CD14-positive monocyte (primary cell): ENCODE data around the gene GRIFIN. TPM values are rescaled to one million over a fixed set of nuclear protein-coding genes. Genes with fewer than 3 reads are reported as not detected.

ENCODE experiments used
- DNase-seq, 3 donors: peaks; one replicate each; pipeline ENCODE4 v3.0.0-alpha.2; 2011 to 2022
- H2AFZ ChIP-seq: 2 replicates; pipeline ENCODE4 v1.6.0; 2012; ENCODE audit warnings: mild to moderate bottlenecking, low read depth, low read length, inconsistent platforms; ENCODE audit not compliant: insufficient read depth, poor library complexity, severe bottlenecking
- H3K27ac ChIP-seq, 2 donors: 1 replicate in 1 of 2; 2 replicates in 1 of 2; pipeline ENCODE4 v1.5.1; 2012 to 2013; ENCODE audit warnings: low read length in 2 of 2, control low read depth in 1 of 2, inconsistent platforms in 1 of 2, low read depth in 1 of 2, mild to moderate bottlenecking in 1 of 2
- H3K27me3 ChIP-seq, 2 donors: one replicate each; pipeline versions ENCODE4 v1.6.0 to v1.6.1; 2011 to 2013; ENCODE audit warnings: low read length in 2 of 2; ENCODE audit not compliant: control insufficient read depth in 2 of 2, insufficient read depth in 2 of 2
- H3K36me3 ChIP-seq, 2 donors: replicated peaks in 1 of 2; 1 replicate in 1 of 2; 2 replicates in 1 of 2; pipeline versions ENCODE4 v1.5.1 to v1.6.1; 2012 to 2013; ENCODE audit warnings: low read length in 2 of 2, control low read depth in 1 of 2, inconsistent platforms in 1 of 2, mild to moderate bottlenecking in 1 of 2; ENCODE audit not compliant: insufficient read depth in 2 of 2, control insufficient read depth in 1 of 2
- H3K4me1 ChIP-seq, 2 donors: 1 replicate in 1 of 2; 2 replicates in 1 of 2; pipeline versions ENCODE4 v1.5.1 to v1.6.1; 2012 to 2013; ENCODE audit warnings: low read length in 2 of 2, control low read depth in 1 of 2, inconsistent platforms in 1 of 2, mild to moderate bottlenecking in 1 of 2, moderate library complexity in 1 of 2; ENCODE audit not compliant: insufficient read depth in 2 of 2, control insufficient read depth in 1 of 2
- H3K4me2 ChIP-seq: replicated peaks from 2 replicates; pipeline ENCODE3; 2012; ENCODE audit warnings: low read length, moderate library complexity, mild to moderate bottlenecking; ENCODE audit not compliant: poor library complexity, severe bottlenecking; ENCODE audit errors: extremely low read depth
- H3K4me3 ChIP-seq, 3 experiments: fragments of 200-600 bp in 1 of 3; sonication (generic) in 1 of 3; replicated peaks in 1 of 3; 1 replicate in 2 of 3; 2 replicates in 1 of 3; pipeline ENCODE4 v1.5.1; 2011 to 2013; ENCODE audit warnings: low read length in 3 of 3, mild to moderate bottlenecking in 3 of 3, control low read depth in 2 of 3, low read depth in 2 of 3, inconsistent platforms in 1 of 3, moderate library complexity in 1 of 3
- H3K79me2 ChIP-seq: 2 replicates; pipeline ENCODE4 v1.6.0; 2012; ENCODE audit warnings: mild to moderate bottlenecking, control low read depth, inconsistent platforms, low read length, moderate library complexity; ENCODE audit not compliant: insufficient read depth
- H3K9ac ChIP-seq: 2 replicates; pipeline ENCODE4 v1.6.0; 2017; ENCODE audit warnings: low read length, mild to moderate bottlenecking; ENCODE audit not compliant: insufficient read depth, poor library complexity, severe bottlenecking
- H3K9me3 ChIP-seq, 2 donors: replicated peaks in 1 of 2; 1 replicate in 1 of 2; 2 replicates in 1 of 2; pipeline versions ENCODE4 v1.5.1 to v1.6.1; 2012 to 2013; ENCODE audit warnings: low read length in 2 of 2, control low read depth in 1 of 2; ENCODE audit not compliant: control insufficient read depth in 1 of 2, insufficient read depth in 1 of 2
- H4K20me1 ChIP-seq: 2 replicates; pipeline ENCODE4 v1.6.0; 2012; ENCODE audit warnings: mild to moderate bottlenecking, low read length, control low read depth, moderate library complexity; ENCODE audit not compliant: insufficient read depth
- H3K27ac Mint-ChIP-seq, 7 donors: one replicate each; pipeline ENCODE4 v1.8.0; 2020; ENCODE audit warnings: mild to moderate bottlenecking in 7 of 7, mixed read lengths in 7 of 7, moderate library complexity in 6 of 7, inconsistent platforms in 2 of 7
- H3K27me3 Mint-ChIP-seq, 3 donors: one replicate each; pipeline ENCODE4 v1.8.0; 2021 to 2022; ENCODE audit warnings: low read depth in 3 of 3, mild to moderate bottlenecking in 3 of 3, mixed read lengths in 3 of 3, moderate library complexity in 3 of 3, inconsistent platforms in 1 of 3
- H3K36me3 Mint-ChIP-seq, 2 donors: one replicate each; pipeline ENCODE4 v1.8.0; 2020; ENCODE audit warnings: mixed read lengths in 2 of 2, inconsistent platforms in 1 of 2, mild to moderate bottlenecking in 1 of 2
- H3K4me1 Mint-ChIP-seq: one replicate; pipeline ENCODE4 v1.8.0; 2020; ENCODE audit warnings: mild to moderate bottlenecking, mixed read lengths
- H3K4me3 Mint-ChIP-seq, 2 donors: one replicate each; pipeline ENCODE4 v1.8.0; 2020; ENCODE audit warnings: mild to moderate bottlenecking in 2 of 2, mixed read lengths in 2 of 2, moderate library complexity in 1 of 2
- H3K9me3 Mint-ChIP-seq, 7 donors: one replicate each; pipeline ENCODE4 v1.8.0; 2020 to 2022; ENCODE audit warnings: mixed read lengths in 7 of 7, mild to moderate bottlenecking in 6 of 7, moderate library complexity in 6 of 7, inconsistent platforms in 2 of 7
- CTCF ChIP-seq: fragments of 200-600 bp; IDR thresholded peaks from one replicate; pipeline ENCODE4 v1.8.0; 2022; ENCODE audit warnings: antibody characterized with exemption, mild to moderate bottlenecking
- WGBS: methylation state at CpG from one replicate; pipeline ENCODE4 v1.1.5; 2013; ENCODE audit warnings: missing lambda C conversion rate; ENCODE audit not compliant: insufficient coverage; 5-methylcytosine and 5-hydroxymethylcytosine counted together
- intact Hi-C, 2 donors: fragments of 100-400 bp; cut with micrococcal nuclease; formaldehyde crosslinking; loops; one replicate each; pipeline versions ENCODE4 v1.15.0 to v1.15.1; 2023
- polyA plus RNA-seq, 3 donors: library from polyadenylated mRNA; depleted of rRNA in 1 of 3; unstranded in 2 of 3; stranded (reverse) in 1 of 3; fragments of 300-500 nt in 2 of 3; fragments of >200 nt in 1 of 3; fragmentation: Illumina TruSeq in 2 of 3; gene quantifications; 1 replicate in 2 of 3; 2 replicates in 1 of 3; pipeline ENCODE4 v1.2.3, GENCODE V29; 2012 to 2021

Gene GRIFIN
- polyA plus RNA-seq, 3 donors = not detected

DNA sequence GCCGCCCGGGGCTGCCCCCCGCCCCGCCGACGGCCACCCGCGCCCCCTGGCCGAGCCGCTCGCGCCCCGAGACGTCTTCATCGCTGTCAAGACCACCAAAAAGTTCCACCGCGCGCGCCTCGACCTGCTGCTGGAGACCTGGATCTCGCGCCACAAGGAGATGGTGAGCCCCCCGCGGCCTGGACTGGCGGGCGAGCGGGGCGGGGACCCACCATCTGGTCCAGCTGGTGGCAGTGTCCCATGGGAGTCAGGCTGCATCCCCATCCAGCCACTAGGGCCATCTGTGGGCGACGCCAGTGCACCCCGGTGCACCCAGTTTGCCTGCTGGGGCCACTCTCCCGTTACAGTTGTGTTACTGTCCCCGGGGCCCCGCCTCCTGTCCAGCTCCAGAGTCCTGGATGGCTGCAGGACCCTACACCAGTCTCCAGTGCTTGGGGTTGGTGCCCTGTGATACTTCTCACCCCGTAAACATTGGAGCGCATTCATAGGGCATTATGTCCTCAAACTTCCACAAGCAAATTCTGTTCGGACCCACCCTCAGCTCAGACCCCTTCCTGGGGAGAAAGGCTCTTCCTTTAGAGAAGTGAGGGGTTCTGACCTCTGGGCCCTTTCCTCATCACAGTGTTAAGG, 44.0 kb upstream of the GRIFIN start:
- Mint-ChIP-seq H3K27me3 (peaks cover 0 to 6% (median 3%) of the 10 kb centered on the region in 3 donors), H3K4me3 (peak overlapping the region; percentile 98 to 99), H3K27ac (peak overlapping the region; percentile 76 to 96 (median 93)), H3K4me1 (peaks cover 45% of the 10 kb centered on the region), H3K9me3 (peaks cover 0 to 2% (median 0%) of the 10 kb centered on the region in 7 donors), H3K36me3 (peaks cover 19 to 32% of the 10 kb centered on the region in 2 donors)
- TF ChIP-seq CTCF = peak; percentile 13
- Histone ChIP-seq H2AFZ (no peak overlapping the region), H3K9ac (peak overlapping the region; percentile 89), H3K4me3 (peak overlapping the region; percentile 93 to 100 (median 94)), H4K20me1 (peaks cover 53% of the 10 kb centered on the region), H3K9me3 (no peaks in the 10 kb centered on the region), H3K36me3 (peaks cover 17 to 33% of the 10 kb centered on the region in 2 donors), H3K27me3 (no peaks in the 10 kb centered on the region), H3K79me2 (peaks cover 54% of the 10 kb centered on the region), H3K27ac (peak overlapping the region; percentile 79 to 100), H3K4me2 (peak overlapping the region; percentile 97), H3K4me1 (peaks cover 43 to 52% of the 10 kb centered on the region in 2 donors)
- peak; percentile 47 to 54 (median 52) for DNase-seq
- WGBS = 2% methylated on average over 27 of the region's 37 CpGs
- intact Hi-C loops = loop anchor here (5.0 to 10.0 kb wide), 4 partner anchors 37 to 985 kb away; partner anchors contain the start of genes BRAT1 (in 2 of the 2), IQCE (in 2 of the 2), TTYH3 (in 2 of the 2) and GRIFIN (in 1 of the 2)

GRCh38 chr7:2519119-2519930, 43.1 kb upstream of the GRIFIN start, which contains the start of gene LFNG:
Gene LFNG (plus strand): TSS chr7:2519774. CDS start chr7:2519862, 88 bp downstream.
- H3K9me3 ChIP-seq = no peaks in the 10 kb centered on the region
- peak within 1 kb of the TSS; percentile 85 to 100 for H3K27ac ChIP-seq
- TF ChIP-seq CTCF = no peak
- no peaks in the 10 kb centered on the region for H3K27me3 ChIP-seq
- Mint-ChIP-seq H3K27ac (peak within 1 kb of the TSS; percentile 84 to 96 (median 93)), H3K9me3 (peaks cover 0 to 2% (median 0%) of the 10 kb centered on the region in 7 donors), H3K4me3 (peak within 1 kb of the TSS; percentile 98 to 99), H3K36me3 (peaks cover 19 to 32% of the 10 kb centered on the region in 2 donors), H3K27me3 (peaks cover 0 to 6% (median 3%) of the 10 kb centered on the region in 3 donors), H3K4me1 (peaks cover 40% of the 10 kb centered on the region)
- H3K9ac ChIP-seq = peak within 1 kb of the TSS; percentile 89
- peaks cover 8 to 23% of the 10 kb centered on the region in 2 donors for H3K36me3 ChIP-seq
- peaks cover 34 to 43% of the 10 kb centered on the region in 2 donors for H3K4me1 ChIP-seq
- intact Hi-C loops = loop anchor here in 1 of 2 donors (10.0 kb wide), 1 partner anchor 115 kb away; the partner anchor contains the start of gene CHST12
- H2AFZ ChIP-seq = peak within 1 kb of the TSS; percentile 74
- peak within 1 kb of the TSS; percentile 97 for H3K4me2 ChIP-seq
- peak; percentile 88 to 93 (median 92) for DNase-seq
- peak within 1 kb of the TSS; percentile 93 to 100 (median 94) for H3K4me3 ChIP-seq
- WGBS = under 1% methylated on average over 95 of the region's 95 CpGs
- H4K20me1 ChIP-seq = peaks cover 44% of the 10 kb centered on the region
- peaks cover 45% of the 10 kb centered on the region for H3K79me2 ChIP-seq
